HK-2 (cell line): ENCODE data around the gene PTGIS.

ENCODE experiments used
- DNase-seq: peaks from one replicate; pipeline ENCODE4 v3.0.0-alpha.2; 2018; ENCODE audit not compliant: unreplicated experiment

PTGIS gene

GRCh38 chr20:49560186-49560585 is 7.8 kb downstream of the PTGIS start:
- no peak for DNase-seq

GRCh38 chr20:49559411-49560081 is 8.4 kb downstream of the PTGIS start:
- DNase-seq, result no peak

DNA sequence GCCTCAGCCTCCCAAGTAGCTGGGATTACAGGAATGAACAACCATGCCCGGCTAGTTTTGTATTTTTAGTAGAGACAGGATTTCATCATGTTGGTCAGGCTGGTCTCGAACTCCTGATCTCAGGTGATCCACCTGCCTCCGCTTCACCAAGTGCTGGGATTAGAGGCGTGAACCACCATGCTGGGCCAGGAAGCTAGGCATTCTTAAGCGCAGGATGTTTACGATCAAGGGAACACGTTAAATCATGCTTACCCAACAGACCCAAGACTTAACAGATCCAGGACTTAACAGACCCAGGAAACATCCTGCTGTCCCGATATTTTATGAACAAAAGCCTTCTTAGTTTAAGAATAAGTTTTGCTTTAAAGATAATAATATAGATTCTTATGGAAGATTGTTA is 9.1 kb downstream of the PTGIS start:
- DNase-seq, result no peak

DNA sequence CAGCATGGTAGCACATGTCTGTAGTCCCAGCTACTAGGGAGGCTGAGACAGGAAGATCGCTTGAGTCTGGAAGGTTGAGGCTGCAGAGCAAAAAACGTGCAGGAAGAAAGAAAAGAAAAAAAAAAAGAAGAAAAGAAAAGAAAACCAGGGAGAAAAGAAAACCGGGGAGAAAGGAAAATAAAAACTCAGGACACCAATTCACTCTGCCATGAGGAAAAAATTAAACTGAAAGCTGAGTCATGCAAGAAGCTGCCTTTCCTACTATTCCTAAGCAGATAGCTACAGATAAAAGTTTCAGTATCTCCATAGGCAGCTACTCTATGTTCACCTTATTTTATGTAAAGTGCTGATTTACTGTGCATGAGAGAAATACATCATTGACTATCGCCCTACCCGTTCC is 10.5 kb downstream of the PTGIS start:
- DNase-seq, result no peak

GRCh38 chr20:49556621-49557020 is 11.3 kb downstream of the PTGIS start:
- no peak for DNase-seq

DNA sequence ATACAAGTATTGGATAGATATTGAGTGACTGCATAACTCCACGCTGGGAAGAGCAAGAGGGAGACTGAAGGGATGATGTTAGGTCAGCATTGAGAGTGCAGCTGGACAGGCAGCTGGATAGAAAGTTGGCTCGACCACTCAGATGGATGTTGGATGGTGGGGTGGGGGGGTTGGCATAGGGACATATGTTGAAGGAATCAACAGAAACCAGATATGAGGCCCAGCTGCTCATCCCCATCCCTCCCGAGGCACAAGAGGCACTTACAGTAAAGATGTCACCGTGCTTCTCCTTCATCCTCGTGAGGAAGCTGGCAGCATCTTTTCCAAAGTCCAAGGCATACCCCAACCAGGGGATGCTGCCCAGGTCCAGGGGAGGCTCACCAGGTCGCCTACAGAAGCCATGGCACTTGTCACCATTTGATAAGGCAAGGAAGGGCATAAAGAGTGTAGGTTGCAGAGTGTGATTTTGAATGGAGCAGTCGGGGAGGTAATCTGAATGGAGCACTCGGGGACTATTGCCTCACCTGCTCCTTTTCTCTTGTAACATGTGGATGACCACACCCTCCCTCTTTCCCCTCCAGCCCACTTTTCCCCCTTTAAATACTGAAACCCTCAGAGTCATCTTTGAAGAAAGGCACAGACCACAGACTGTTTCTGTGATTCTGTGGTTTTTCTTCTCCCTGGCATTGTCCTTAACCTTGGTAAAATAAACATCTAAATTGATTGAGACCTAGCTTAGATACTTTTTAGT is 18.0 kb downstream of the PTGIS start:
- no peak for DNase-seq

- DNase-seq, result no peak
Measured at GRCh38 chr20:49548371-49548947, 19.5 kb downstream of the PTGIS start.

DNA sequence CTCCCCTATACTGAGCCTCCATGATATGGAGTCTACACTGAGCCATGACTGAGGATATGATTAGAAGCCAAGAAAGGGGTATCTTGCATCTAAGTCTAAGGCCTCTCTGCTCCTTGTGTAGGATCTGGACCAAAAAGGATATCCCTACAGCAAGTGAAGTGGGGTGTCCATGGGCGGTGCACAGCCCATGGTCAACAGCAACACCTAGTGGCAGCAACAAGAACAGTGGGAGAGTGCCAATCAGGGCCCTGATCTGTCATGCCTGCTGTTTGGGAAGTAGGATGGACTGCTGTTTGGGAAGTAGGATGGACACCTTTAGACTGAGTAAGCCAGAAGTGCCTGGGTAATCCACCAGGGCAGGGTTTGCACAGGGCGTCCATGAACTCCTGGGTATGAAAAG is 22.4 kb downstream of the PTGIS start:
- DNase-seq, result no peak

- no peak for DNase-seq
Measured at GRCh38 chr20:49544535-49544934, 23.4 kb downstream of the PTGIS start.

DNA sequence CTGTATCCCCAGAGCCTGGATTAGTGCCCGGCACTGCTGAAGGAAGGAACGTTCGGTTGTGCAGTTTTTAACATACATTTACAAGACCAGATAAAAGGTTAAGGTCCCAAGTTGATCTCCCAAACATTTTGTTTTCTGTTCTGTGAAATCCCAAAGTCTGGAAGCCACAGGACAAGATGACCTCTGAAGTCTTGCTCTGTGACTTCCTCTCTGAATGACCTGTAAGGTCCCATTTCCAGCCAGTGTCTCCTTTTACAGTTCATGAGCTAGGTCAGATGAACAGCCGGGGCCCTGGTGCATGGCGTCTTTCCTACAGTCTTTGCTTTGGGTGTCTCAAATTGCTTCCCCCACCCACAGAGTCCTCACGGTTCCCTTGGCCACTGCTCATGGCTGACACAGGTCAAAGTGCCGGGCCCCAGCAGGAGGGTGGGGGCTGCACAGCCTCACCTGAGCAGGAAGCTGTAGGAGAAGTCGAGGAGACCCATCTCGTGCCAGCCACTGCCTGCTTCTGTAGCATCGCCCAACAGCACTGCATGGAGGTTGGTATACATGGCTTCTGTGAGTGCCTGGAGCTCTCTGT is 24.0 kb downstream of the PTGIS start:
- no peak for DNase-seq

DNA sequence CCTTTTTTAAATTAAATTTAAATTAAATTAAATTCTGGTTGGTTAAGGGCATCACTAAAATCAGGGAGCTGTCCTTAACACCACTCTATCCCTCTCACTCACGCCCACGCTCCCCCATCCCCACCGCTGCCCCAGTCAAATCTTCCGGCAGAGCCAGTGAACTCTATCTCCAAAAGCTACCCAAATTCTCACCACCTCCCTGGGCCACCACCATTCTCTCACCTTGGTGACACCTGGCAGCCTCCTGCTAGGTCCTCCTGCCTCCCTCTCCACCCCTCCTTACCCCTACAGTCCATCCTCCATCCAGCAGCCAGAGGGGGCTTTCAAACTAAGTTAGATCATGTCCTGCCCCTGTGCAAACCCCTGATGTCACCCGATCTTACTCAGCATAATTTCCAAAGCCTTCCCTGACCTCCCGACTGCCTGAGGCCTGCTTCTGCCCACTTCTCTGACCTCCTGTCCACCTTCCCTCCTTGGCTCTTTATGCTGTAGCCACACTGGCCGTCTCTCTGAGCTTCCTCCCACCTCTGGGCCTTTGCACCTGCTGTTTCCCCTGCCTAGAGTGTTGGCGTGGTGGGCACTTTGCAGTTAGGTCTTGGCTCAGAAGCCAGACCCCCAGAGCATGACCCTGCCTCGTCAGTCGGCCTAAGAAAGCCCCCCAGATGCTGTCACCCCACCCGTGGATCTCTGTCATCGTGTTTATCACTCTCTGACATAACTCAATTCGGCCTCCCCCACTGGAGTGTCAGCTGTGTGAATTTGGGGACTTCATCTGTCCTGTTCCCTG is 24.7 kb downstream of the PTGIS start:
- no peak for DNase-seq

GRCh38 chr20:49542514-49542991 is 25.4 kb downstream of the PTGIS start:
- DNase-seq, result no peak

DNA sequence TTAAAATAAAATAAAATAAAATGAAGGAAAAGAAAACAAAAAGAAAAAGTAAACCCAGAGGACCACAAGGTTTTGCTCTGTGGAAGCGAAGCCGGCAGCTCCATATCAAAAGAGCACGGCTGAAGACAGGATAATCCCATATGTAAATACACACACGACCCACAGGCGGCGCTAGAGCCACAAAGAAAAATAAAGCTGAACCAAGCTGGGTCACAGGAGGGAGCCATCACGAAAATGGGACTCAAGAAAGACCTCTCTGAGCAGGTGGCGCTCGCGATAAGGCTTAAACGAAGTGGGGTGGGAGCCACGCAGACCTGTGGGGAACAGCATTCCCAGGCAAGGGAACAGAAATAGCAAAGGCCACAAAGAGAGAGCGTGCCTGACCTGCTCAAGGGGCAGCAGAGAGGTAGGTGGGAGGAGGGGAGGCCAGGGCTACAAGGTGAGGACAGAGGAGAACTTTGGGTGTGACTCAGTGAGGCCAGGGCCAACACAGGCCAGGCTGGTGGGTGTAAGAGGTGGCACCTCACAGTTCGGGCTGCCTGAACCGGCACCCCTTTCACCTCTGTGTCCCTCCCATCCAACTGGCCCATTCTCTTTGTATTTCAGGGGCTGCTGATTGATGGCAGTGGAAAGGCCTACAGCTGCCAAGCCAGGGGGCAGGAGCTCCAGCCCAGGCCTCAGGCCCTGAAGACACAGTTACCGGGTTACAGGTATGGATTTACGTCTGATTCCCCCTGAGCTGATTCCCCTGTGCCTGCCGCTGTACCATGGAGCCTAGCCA is 26.0 kb downstream of the PTGIS start:
- peak; percentile 72 for DNase-seq

DNA sequence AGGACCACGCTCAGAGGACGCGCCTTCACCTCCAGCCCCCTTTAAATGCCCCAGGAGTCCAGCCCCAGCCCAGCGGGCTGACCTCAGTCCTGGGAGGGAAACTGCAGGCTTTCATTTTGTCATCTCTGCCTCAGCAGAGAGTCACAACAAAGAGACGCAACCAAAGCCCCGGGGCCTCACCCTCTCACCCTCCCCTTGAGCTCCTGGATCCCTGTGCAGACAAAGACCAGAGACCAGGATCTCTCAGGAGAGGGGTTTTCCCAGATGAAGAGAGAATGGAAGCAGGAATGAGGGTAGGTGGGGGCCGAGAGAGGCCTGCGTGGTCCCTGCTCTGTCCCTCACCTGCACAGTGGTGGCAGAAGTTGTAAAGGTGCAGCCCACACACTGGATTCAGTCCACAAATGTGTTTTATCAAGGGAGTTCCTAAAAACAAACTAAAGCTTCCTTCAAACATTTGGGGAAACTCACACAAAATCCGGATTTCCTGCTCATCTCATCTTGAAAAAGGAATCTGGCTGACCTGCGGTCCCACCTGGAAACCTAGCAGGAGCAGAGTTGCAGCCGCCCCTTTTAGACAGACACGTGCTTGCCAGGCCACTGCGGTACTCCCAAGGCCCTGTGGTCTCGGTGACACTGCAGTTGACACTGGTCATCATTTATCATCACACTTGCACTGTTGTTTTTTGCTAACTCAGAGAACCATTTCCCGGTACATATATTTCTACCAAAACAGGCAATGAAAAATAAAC is 27.1 kb downstream of the PTGIS start:
- no peak for DNase-seq

- no peak for DNase-seq
Measured at GRCh38 chr20:49540232-49540620, 27.7 kb downstream of the PTGIS start.

DNA sequence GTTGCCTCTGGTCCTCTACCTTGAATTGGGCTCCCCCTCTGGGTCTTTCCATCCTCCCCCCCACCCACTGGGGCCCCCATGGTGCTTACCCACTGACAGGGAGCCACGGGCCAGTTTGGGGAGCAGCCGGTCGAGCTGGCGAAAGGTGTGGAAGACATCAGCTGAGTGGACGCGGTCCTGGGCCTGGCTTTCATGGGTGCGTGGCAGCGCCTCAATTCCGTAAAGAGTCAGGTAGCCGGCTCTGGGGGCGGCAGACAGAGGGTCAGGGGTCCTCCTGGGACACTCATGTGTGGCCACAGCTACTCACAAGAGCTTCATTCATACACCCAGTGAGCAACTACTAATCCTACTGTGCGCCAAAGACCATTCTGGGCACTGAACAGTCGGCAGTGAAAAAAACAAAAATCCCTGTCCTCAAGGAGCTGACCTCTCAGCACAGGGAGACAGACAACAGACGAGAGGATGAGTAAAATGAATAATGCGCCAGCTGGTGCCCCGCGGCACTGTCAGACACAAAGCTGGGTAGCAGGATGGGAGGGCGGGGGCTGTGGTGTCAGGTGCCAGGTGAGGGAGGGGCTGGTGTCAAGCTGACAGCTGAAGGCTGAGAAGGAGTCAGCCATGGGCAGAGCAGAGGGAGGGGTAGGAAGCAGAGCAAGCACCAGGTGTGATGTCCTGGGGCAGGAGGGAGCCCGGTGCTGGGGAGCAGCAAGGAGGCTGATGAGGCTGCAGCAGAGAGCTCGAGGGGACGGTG is 28.3 kb downstream of the PTGIS start:
- DNase-seq, result no peak

- DNase-seq, result no peak
Measured at GRCh38 chr20:49538950-49539349, 29.0 kb downstream of the PTGIS start.

- DNase-seq, result peak; percentile 62
Measured at GRCh38 chr20:49534255-49534712, 33.7 kb downstream of the PTGIS start.

DNA sequence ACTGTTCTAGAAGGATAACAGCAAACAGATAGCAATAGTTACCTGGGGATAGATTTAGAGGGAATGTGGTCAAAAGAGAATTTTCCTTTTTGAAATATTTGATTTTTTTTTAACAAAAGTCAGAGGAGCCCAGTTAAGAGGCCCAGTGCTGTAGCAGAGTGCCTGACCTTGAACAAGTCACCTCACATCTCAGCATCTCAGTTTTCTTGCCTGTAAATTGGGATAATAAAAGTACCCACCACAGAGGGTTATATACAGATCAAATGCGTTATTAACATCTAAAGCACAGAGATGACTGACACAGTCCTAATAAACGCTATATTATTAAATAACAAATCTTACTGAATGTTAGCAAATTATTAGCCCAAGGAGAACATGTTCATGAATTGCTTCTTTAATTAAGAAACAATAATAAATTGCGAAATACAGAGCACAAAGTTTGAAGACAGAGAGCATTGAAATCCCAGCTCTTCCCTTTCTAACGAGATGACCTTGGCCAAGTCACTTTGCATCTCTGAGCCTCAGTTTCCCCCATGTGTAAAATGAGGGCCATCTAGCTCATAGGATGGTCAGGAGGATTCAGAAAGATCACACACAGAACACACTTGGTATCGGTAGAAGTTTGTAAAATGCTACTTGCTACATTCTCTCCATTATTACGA is 35.5 kb downstream of the PTGIS start:
- no peak for DNase-seq
